Right ventricle myocardium superior (tissue), 1 donor: ENCODE data around the gene KANK3. TPM values are rescaled to one million over a fixed set of nuclear protein-coding genes. Genes with fewer than 3 reads are reported as not detected.
A peak's percentile ranks its signal among the peaks of the same experiment; 100 is the strongest.
"Not testable (repeated sequence)": the region's sequence is repeated elsewhere in the genome, so short reads cannot be mapped to it uniquely, and the experiment has no call there.

ENCODE experiments used
- ATAC-seq: fragments of 200-7000 bp; cut with Tn5 transposase; one replicate; pipeline ENCODE4 v1.9.1; 2020; ENCODE audit warnings: mild to moderate bottlenecking; ENCODE audit not compliant: poor library complexity
- DNase-seq: peaks from one replicate; pipeline ENCODE4 v3.0.0-alpha.2; 2020
- intact Hi-C: fragments of 100-400 bp; cut with DNase I; formaldehyde crosslinking; loops from one replicate; pipeline ENCODE4 v1.11.2; 2022
- microRNA-seq: library from miRNA; unstranded; fragments of <30 nt; microRNA quantifications from one replicate; pipeline ENCODE4 v1.2.0, GENCODE V29; 2020
- total RNA-seq: library from RNA; stranded (reverse); fragmentation: NEBNext Ultra II Directional; extraction: Animal tissue kit (Norgen Biotek cat#: 25700); gene quantifications from one replicate; pipeline ENCODE4 v1.2.1, GENCODE V29; 2021
- donor health status: DM: no; HTN: yes; CAD: no; lungs with severe emphysema.

Gene KANK3
- total RNA-seq, 1 donor from 2014 or later: 21.8 TPM

- ATAC-seq (no peak), DNase-seq (no peak)
- intact Hi-C loops: no loop called here
These were observed 35.6 kb downstream of the KANK3 start for GRCh38 chr19:8307400-8307964.

DNA sequence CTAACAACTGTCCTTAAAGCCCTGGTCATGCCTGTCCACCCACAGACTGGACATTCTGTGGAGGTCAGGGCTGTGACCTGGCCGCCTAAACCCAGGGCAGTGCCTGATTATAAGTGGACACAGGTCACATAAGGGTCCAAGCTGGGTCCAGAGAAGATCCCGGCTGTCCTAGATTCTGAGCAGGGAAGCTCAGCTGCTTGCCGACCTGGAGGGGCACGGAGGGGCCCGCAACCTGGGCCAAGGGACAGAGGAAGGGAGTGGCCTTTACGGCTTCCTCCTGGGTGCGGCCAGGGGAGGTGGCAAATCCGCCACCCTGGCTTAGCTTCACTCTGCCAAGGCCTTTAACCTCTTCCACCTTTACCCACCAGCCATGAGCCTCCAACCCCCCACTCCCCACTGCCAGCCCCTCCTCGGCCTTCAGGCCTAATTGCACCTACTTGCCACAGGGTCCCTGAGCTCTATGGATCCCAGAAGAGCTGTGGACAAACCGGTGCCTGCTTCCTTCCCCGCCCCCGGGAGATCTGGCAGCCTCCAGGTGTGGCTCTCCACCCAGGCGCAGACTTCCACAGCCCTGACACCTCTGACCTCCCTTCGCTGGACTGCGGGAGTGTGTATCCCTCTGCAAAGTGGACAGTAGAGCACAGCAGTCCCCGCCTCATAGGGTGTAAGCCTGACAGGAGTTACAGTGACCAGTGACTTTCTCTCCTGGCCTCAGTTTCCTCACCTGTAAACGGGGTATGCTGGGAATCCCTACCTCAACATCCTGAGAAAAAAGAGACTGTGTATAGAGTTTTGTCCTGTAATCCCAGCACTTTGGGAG lies 36.6 kb downstream of the KANK3 start:
- DNase-seq: no peak
- intact Hi-C loops: no loop called here
- ATAC-seq: no peak

GRCh38 chr19:8305798-8306197 lies 37.3 kb downstream of the KANK3 start:
- intact Hi-C loops: no loop called here
- DNase-seq: no peak
- ATAC-seq: no peak

- intact Hi-C loops: no loop called here
- DNase-seq (no peak), ATAC-seq (no peak)
These were observed 38.0 kb downstream of the KANK3 start for GRCh38 chr19:8304841-8305621.

DNA sequence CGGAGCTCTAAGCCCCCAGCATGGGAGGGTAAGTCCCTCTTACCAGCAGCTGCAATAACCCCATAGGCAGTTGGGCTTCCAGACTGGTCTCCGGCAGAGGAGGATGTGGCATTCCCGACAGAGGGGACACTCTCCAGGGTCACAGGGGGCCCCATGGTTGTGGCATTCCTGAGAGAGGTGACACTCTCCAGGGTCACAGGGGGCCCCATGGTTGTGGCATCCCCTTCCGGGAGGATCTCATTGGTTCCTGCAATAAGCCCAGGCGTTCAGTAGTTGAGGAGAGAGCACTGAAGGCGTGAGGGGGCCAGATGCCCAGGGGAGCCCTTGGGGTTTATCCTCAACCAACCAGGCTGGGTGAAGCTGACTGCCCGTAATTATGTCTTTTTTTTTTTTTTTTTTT lies 40.3 kb downstream of the KANK3 start:
- ATAC-seq (peak; percentile 11), DNase-seq (no peak)
- intact Hi-C loops: no loop called here

DNA sequence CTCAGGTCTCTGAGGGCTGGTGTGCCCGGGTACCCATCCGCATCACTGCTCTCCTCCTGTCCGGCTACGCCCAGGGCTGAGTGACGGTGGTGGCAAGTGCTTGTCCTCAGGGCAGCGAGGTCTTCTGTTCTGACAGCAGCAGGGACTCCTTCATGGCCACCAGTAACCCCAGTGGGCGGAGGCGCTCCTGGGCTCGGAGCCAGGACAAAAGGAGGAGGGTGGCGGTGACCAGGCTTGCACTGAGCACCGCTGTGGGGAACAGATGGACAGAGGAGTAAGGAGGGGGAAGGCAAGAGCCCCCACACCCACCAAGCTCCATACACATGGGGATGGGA lies 40.7 kb downstream of the KANK3 start:
- intact Hi-C loops: no loop called here
- DNase-seq: peak; percentile 82
- peak; percentile 81 for ATAC-seq

- intact Hi-C loops: not testable (repeated sequence)
- peak; percentile 66 for ATAC-seq
These were observed 51.7 kb downstream of the KANK3 start for GRCh38 chr19:8291337-8291736.

DNA sequence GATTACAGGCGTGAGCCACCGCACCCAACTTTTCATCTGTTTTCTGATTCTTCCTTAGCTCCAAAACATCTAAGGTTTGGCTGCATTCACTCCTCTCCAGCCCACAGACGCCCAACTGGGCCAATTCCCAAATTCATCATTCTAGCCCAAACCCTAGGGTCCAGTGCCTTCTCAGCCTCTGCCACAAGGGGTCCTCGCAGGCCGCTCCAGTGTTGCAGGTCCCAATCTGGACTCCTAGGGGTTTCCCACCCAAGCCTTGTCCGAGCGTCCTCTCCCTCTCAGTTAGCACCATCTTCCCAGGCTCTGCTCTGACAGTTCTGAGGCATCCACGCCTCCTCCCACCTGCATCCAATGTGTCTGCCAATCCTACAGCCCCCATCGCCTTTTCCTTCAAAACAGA lies 66.6 kb downstream of the KANK3 start:
- ATAC-seq: peak; percentile 75
- intact Hi-C loops, DNase-seq: not testable (repeated sequence)

More at GRCh38 chr19:8291337-8291736, 51.7 kb downstream of the KANK3 start:
- DNase-seq: not testable (repeated sequence)

Small RNA genes within 50 kb of the gene (microRNA-seq; reads per million reads assigned to microRNA genes)
- 2.3 reads per million for gene MIR4999

Other genes with a start within 250 kb of the KANK3 start
- not detected for gene FBN3, start 193.7 kb downstream of the KANK3 start, total RNA-seq
- 19.1 TPM for gene CERS4, start 133.9 kb downstream of the KANK3 start, total RNA-seq
- 34.5 TPM for gene CD320, start 34.9 kb downstream of the KANK3 start, total RNA-seq
- gene NDUFA7, start 21.9 kb downstream of the KANK3 start, total RNA-seq: 127 TPM
- 1,119 TPM for gene RPS28, start 21.8 kb downstream of the KANK3 start, total RNA-seq
- gene ANGPTL4, start 20.9 kb upstream of the KANK3 start, total RNA-seq: 13.9 TPM
- 136 TPM for gene RAB11B, start 47.1 kb upstream of the KANK3 start, total RNA-seq
- gene MARCHF2, start 70.0 kb upstream of the KANK3 start, total RNA-seq: 100.0 TPM
- gene HNRNPM, start 101.7 kb upstream of the KANK3 start, total RNA-seq: 113 TPM
- gene PRAM1, start 159.4 kb upstream of the KANK3 start, total RNA-seq: 0.70 TPM
- 16.1 TPM for gene ZNF414, start 170.9 kb upstream of the KANK3 start, total RNA-seq
- 8.4 TPM for gene MYO1F, start 234.2 kb upstream of the KANK3 start, total RNA-seq